KG1 (cell line): Measurements from ENCODE around the gene EPN3.

Experiments
- DNase-seq: peaks from one replicate; lab custom pipeline; 2025; lab: John Stamatoyannopoulos, UW

The EPN3 gene

GRCh38 chr17:50550661-50551432 is 18.3 kb downstream of the EPN3 start:
- no peak for DNase-seq

- DNase-seq, result no peak
Measured at GRCh38 chr17:50551433-50551815, 18.9 kb downstream of the EPN3 start.

GRCh38 chr17:50551884-50552283 is 19.3 kb downstream of the EPN3 start:
- no peak for DNase-seq

GRCh38 chr17:50554201-50554600 is 21.7 kb downstream of the EPN3 start:
- DNase-seq, result no peak

- DNase-seq, result no peak
Measured at GRCh38 chr17:50556803-50557202, 24.3 kb downstream of the EPN3 start.

GRCh38 chr17:50557630-50558029 is 25.1 kb downstream of the EPN3 start:
- DNase-seq, result no peak

- DNase-seq, result no peak
Measured at GRCh38 chr17:50558091-50558490, 25.6 kb downstream of the EPN3 start.

GRCh38 chr17:50558581-50558940 is 26.0 kb downstream of the EPN3 start:
- no peak for DNase-seq

- DNase-seq, result no peak
Measured at GRCh38 chr17:50558941-50559614, 26.5 kb downstream of the EPN3 start.

- DNase-seq, result no peak
Measured at GRCh38 chr17:50559674-50560184, 27.2 kb downstream of the EPN3 start.

GRCh38 chr17:50560185-50560824 is 27.8 kb downstream of the EPN3 start, which contains the start of gene CACNA1G:
CACNA1G (plus strand) TSS chr17:50560715; CDS start chr17:50561460, 745 bp downstream.
- peak; percentile 37 for DNase-seq

- DNase-seq, result no peak
Measured at GRCh38 chr17:50560931-50561745, 28.6 kb downstream of the EPN3 start.

GRCh38 chr17:50561746-50562141 is 29.2 kb downstream of the EPN3 start:
- DNase-seq, result no peak

GRCh38 chr17:50562242-50563091 is 29.9 kb downstream of the EPN3 start:
- DNase-seq, result no peak

- DNase-seq, result no peak
Measured at GRCh38 chr17:50563092-50563511, 30.6 kb downstream of the EPN3 start.

- no peak for DNase-seq
Measured at GRCh38 chr17:50564916-50565315, 32.4 kb downstream of the EPN3 start.

GRCh38 chr17:50565402-50566350 is 33.1 kb downstream of the EPN3 start:
- no peak for DNase-seq

- no peak for DNase-seq
Measured at GRCh38 chr17:50566886-50567285, 34.4 kb downstream of the EPN3 start.

- DNase-seq, result no peak
Measured at GRCh38 chr17:50568659-50569058, 36.1 kb downstream of the EPN3 start.

- DNase-seq, result no peak
Measured at GRCh38 chr17:50569592-50569991, 37.1 kb downstream of the EPN3 start.
